ENCODE data around the gene ELAVL1. TPM values are rescaled to one million over a fixed set of nuclear protein-coding genes. Genes with fewer than 3 reads are reported as not detected.
A peak's percentile ranks its signal among the peaks of the same experiment; 100 is the strongest.

Gene ELAVL1
- total and polyA plus RNA-seq, 2 of the 13 experiments (the other 11 are each of a cell fraction or from before 2014, with no cell fraction given): 27.9 to 38.4 TPM

DNA sequence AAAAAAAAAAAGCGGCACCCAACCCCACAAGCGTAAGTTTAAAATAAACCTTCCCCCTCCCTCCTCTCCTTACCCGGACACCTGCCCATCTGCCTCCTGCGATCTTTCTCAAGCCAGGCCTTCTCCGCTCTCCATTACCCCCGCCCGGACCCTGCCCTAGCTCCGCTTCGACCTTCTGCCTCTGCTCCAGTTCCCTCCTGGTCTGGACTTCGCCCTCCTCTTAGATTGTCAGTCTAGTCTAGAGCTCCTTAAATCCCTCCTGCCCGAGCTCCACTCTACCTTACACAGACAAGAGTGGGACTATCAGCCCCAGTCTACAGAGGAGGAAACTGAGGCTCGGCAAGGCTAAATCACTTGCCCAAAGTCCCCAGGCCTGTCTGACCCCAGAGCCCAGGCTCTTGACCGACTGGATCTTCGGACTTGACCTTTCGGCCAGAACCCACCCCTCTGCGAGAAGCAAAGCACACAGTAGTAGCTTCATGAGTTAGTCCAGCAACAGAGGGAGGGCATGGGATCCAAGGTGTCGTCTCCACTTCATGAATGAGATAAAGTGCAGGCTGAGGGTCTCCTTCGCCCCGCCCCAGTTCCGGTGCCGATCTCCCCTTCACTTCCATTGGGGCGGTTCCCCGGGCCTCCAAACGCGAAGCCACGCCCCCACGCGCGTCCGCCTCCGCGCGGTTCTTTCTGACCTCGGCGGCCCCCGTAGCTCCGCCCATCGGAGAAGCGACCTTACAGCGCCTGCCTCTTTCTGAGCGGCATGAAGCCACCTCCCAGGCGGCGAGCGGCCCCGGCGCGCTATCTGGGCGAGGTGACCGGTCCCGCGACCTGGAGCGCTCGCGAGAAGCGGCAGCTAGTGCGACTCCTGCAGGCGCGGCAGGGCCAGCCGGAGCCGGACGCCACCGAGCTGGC lies 85.6 kb downstream of the ELAVL1 start, which contains the start of gene SNAPC2 (continued):
- TF ChIP-seq, protein P1, sequence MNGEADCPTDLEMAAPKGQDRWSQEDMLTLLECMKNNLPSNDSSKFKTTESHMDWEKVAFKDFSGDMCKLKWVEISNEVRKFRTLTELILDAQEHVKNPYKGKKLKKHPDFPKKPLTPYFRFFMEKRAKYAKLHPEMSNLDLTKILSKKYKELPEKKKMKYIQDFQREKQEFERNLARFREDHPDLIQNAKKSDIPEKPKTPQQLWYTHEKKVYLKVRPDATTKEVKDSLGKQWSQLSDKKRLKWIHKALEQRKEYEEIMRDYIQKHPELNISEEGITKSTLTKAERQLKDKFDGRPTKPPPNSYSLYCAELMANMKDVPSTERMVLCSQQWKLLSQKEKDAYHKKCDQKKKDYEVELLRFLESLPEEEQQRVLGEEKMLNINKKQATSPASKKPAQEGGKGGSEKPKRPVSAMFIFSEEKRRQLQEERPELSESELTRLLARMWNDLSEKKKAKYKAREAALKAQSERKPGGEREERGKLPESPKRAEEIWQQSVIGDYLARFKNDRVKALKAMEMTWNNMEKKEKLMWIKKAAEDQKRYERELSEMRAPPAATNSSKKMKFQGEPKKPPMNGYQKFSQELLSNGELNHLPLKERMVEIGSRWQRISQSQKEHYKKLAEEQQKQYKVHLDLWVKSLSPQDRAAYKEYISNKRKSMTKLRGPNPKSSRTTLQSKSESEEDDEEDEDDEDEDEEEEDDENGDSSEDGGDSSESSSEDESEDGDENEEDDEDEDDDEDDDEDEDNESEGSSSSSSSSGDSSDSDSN (CRISPR knock-in tag; IDR thresholded peaks at IDR 0.05): no peak; the same call in 1 of the 2 replicates
- no peak for TF ChIP-seq ZBTB1 (CRISPR knock-in tag; IDR thresholded peaks at IDR 0.05; ENCODE audit: borderline replicate concordance)
- TF ChIP-seq, protein P2, sequence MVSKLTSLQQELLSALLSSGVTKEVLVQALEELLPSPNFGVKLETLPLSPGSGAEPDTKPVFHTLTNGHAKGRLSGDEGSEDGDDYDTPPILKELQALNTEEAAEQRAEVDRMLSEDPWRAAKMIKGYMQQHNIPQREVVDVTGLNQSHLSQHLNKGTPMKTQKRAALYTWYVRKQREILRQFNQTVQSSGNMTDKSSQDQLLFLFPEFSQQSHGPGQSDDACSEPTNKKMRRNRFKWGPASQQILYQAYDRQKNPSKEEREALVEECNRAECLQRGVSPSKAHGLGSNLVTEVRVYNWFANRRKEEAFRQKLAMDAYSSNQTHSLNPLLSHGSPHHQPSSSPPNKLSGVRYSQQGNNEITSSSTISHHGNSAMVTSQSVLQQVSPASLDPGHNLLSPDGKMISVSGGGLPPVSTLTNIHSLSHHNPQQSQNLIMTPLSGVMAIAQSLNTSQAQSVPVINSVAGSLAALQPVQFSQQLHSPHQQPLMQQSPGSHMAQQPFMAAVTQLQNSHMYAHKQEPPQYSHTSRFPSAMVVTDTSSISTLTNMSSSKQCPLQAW (CRISPR knock-in tag; IDR thresholded peaks at IDR 0.05): peak; percentile 78; the same call in 1 of the 2 replicates
- TF ChIP-seq, protein P3, sequence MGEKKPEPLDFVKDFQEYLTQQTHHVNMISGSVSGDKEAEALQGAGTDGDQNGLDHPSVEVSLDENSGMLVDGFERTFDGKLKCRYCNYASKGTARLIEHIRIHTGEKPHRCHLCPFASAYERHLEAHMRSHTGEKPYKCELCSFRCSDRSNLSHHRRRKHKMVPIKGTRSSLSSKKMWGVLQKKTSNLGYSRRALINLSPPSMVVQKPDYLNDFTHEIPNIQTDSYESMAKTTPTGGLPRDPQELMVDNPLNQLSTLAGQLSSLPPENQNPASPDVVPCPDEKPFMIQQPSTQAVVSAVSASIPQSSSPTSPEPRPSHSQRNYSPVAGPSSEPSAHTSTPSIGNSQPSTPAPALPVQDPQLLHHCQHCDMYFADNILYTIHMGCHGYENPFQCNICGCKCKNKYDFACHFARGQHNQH (CRISPR knock-in tag; IDR thresholded peaks at IDR 0.05): peak; percentile 74; the same call in 1 of the 2 replicates
- TF ChIP-seq, protein P4, sequence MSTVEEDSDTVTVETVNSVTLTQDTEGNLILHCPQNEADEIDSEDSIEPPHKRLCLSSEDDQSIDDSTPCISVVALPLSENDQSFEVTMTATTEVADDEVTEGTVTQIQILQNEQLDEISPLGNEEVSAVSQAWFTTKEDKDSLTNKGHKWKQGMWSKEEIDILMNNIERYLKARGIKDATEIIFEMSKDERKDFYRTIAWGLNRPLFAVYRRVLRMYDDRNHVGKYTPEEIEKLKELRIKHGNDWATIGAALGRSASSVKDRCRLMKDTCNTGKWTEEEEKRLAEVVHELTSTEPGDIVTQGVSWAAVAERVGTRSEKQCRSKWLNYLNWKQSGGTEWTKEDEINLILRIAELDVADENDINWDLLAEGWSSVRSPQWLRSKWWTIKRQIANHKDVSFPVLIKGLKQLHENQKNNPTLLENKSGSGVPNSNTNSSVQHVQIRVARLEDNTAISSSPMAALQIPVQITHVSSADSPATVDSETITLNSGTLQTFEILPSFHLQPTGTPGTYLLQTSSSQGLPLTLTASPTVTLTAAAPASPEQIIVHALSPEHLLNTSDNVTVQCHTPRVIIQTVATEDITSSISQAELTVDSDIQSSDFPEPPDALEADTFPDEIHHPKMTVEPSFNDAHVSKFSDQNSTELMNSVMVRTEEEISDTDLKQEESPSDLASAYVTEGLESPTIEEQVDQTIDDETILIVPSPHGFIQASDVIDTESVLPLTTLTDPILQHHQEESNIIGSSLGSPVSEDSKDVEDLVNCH (CRISPR knock-in tag; IDR thresholded peaks at IDR 0.05): no peak
- TF ChIP-seq HNF4G (IDR thresholded peaks at IDR 0.05; ENCODE audit: borderline replicate concordance, low read depth, low read length): peak; percentile 45; the same call in 1 of the 2 replicates
- TF ChIP-seq HNF4G (CRISPR knock-in tag; IDR thresholded peaks at IDR 0.05; ENCODE audit: borderline replicate concordance, low read depth): no peak
- TF ChIP-seq SOX6 (IDR thresholded peaks at IDR 0.05): no peak
- TF ChIP-seq SOX6 (CRISPR knock-in tag; IDR thresholded peaks at IDR 0.05): no peak; the same call in 1 of the 2 replicates
- TF ChIP-seq FOXK2 (IDR thresholded peaks at IDR 0.05): no peak
- no peak for TF ChIP-seq SUZ12 (IDR thresholded peaks at IDR 0.05; ENCODE audit: low read depth, low read length)
- TF ChIP-seq TRIM24 (CRISPR knock-in tag; IDR thresholded peaks at IDR 0.05): no peak
- TF ChIP-seq, protein P5, sequence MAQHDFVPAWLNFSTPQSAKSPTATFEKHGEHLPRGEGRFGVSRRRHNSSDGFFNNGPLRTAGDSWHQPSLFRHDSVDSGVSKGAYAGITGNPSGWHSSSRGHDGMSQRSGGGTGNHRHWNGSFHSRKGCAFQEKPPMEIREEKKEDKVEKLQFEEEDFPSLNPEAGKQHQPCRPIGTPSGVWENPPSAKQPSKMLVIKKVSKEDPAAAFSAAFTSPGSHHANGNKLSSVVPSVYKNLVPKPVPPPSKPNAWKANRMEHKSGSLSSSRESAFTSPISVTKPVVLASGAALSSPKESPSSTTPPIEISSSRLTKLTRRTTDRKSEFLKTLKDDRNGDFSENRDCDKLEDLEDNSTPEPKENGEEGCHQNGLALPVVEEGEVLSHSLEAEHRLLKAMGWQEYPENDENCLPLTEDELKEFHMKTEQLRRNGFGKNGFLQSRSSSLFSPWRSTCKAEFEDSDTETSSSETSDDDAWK (CRISPR knock-in tag; IDR thresholded peaks at IDR 0.05): no peak
- 0 out of 2 replicates have a peak, but pooled peaks have one; percentile 59 for TF ChIP-seq ZNF350 (CRISPR knock-in tag; IDR thresholded peaks at IDR 0.05; ENCODE audit: borderline replicate concordance, low read depth)
- TF ChIP-seq, protein P6, sequence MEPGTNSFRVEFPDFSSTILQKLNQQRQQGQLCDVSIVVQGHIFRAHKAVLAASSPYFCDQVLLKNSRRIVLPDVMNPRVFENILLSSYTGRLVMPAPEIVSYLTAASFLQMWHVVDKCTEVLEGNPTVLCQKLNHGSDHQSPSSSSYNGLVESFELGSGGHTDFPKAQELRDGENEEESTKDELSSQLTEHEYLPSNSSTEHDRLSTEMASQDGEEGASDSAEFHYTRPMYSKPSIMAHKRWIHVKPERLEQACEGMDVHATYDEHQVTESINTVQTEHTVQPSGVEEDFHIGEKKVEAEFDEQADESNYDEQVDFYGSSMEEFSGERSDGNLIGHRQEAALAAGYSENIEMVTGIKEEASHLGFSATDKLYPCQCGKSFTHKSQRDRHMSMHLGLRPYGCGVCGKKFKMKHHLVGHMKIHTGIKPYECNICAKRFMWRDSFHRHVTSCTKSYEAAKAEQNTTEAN (CRISPR knock-in tag; conservative IDR thresholded peaks at IDR 0.05): peak; percentile 35; the same call in 1 of the 2 replicates
- TF ChIP-seq, protein P7, sequence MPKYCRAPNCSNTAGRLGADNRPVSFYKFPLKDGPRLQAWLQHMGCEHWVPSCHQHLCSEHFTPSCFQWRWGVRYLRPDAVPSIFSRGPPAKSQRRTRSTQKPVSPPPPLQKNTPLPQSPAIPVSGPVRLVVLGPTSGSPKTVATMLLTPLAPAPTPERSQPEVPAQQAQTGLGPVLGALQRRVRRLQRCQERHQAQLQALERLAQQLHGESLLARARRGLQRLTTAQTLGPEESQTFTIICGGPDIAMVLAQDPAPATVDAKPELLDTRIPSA (CRISPR knock-in tag; IDR thresholded peaks at IDR 0.05; ENCODE audit: borderline replicate concordance): no peak
- no peak for TF ChIP-seq MED13 (CRISPR knock-in tag; IDR thresholded peaks at IDR 0.05)
